Endodermal cell (in vitro differentiated cells): ENCODE measurements around the gene RHBG. TPM values are rescaled to one million over a fixed set of nuclear protein-coding genes. Genes with fewer than 3 reads are reported as not detected.

Experiments used
- DNase-seq: peaks from one replicate; pipeline ENCODE4 v3.0.0-alpha.2; 2017
- H3K27ac ChIP-seq: 2 replicates; pipeline ENCODE4 v1.5.1; 2013; ENCODE audit warnings: mild to moderate bottlenecking, low read depth, low read length, moderate library complexity
- H3K27me3 ChIP-seq: 2 replicates; pipeline ENCODE4 v1.6.1; 2013; ENCODE audit warnings: mild to moderate bottlenecking, low read length, moderate library complexity; ENCODE audit not compliant: insufficient read depth, control insufficient read depth, poor library complexity, severe bottlenecking
- H3K36me3 ChIP-seq: 2 replicates; pipeline ENCODE4 v1.7.0; 2013; ENCODE audit warnings: mild to moderate bottlenecking, low read length, moderate library complexity; ENCODE audit not compliant: control insufficient read depth, insufficient read depth
- H3K4me1 ChIP-seq: one replicate; pipeline ENCODE4 v1.7.0; 2013; ENCODE audit warnings: low read length; ENCODE audit not compliant: control insufficient read depth, insufficient read depth
- H3K4me3 ChIP-seq: 2 replicates; pipeline ENCODE4 v1.5.1; 2013; ENCODE audit warnings: mild to moderate bottlenecking, low read length, moderate library complexity
- H3K9ac ChIP-seq: 2 replicates; pipeline ENCODE4 v1.6.1; 2013; ENCODE audit warnings: mild to moderate bottlenecking, low read length, moderate library complexity; ENCODE audit not compliant: poor library complexity, severe bottlenecking; ENCODE audit errors: extremely low read depth
- H3K9me3 ChIP-seq: 2 replicates; pipeline ENCODE4 v1.6.1; 2013; ENCODE audit warnings: mild to moderate bottlenecking, low read length, moderate library complexity; ENCODE audit not compliant: control insufficient read depth
- H3K27ac Mint-ChIP-seq: 2 replicates; pipeline ENCODE4 v1.8.0; 2020; ENCODE audit warnings: mixed read lengths
- H3K27me3 Mint-ChIP-seq: 2 replicates; pipeline ENCODE4 v1.8.0; 2021; ENCODE audit warnings: mild to moderate bottlenecking, mixed read lengths; ENCODE audit not compliant: insufficient read depth
- H3K36me3 Mint-ChIP-seq: 2 replicates; pipeline ENCODE4 v1.8.0; 2020; ENCODE audit warnings: low read depth, mixed read lengths
- H3K4me1 Mint-ChIP-seq: 2 replicates; pipeline ENCODE4 v1.8.0; 2020; ENCODE audit warnings: mixed read lengths
- H3K4me3 Mint-ChIP-seq: 2 replicates; pipeline ENCODE4 v1.8.0; 2020; ENCODE audit warnings: mild to moderate bottlenecking, moderate library complexity, mixed read lengths
- H3K9me3 Mint-ChIP-seq: 2 replicates; pipeline ENCODE4 v1.8.0; 2020; ENCODE audit warnings: mild to moderate bottlenecking, mixed read lengths
- CTCF ChIP-seq: fragments of 200-600 bp; sonication (generic); conservative IDR thresholded peaks from 2 replicates; pipeline ENCODE4 v1.5.0; 2021; ENCODE audit warnings: antibody characterized with exemption, mild to moderate bottlenecking
- WGBS, 2 experiments: methylation state at CpG; one replicate each; pipeline versions ENCODE4 v1.1.5 to v1.1.7; 2013; ENCODE audit warnings: missing lambda C conversion rate in 2 of 2, mixed read lengths in 1 of 2; ENCODE audit not compliant: insufficient coverage in 1 of 2, insufficient read length in 1 of 2; 5-methylcytosine and 5-hydroxymethylcytosine counted together
- total RNA-seq, 2 donors: library from RNA; stranded (reverse); fragmentation: NEBNext Ultra II Directional in 1 of 2; extraction: Animal tissue kit (Norgen Biotek cat#: 25700) in 1 of 2; gene quantifications; 2 replicates in 1 of 2; 3 replicates in 1 of 2; pipeline ENCODE4 v1.2.1, GENCODE V29; 2021

RHBG gene
- total RNA-seq, 2 donors from 2014 or later, result 3.9 to 4.0 TPM

GRCh38 chr1:156412653-156413321 is 43.8 kb downstream of the RHBG start:
- Mint-ChIP-seq H3K27ac (no peak overlapping the region), H3K36me3 (peaks cover 8% of the 10 kb centered on the region), H3K4me3 (no peak overlapping the region), H3K27me3 (peaks cover 16% of the 10 kb centered on the region), H3K4me1 (no peaks in the 10 kb centered on the region), H3K9me3 (no peaks in the 10 kb centered on the region)
- Histone ChIP-seq H3K9ac (no peak overlapping the region), H3K36me3 (peaks cover 11% of the 10 kb centered on the region), H3K4me3 (no peak overlapping the region), H3K27me3 (peaks cover 26% of the 10 kb centered on the region), H3K9me3 (no peaks in the 10 kb centered on the region), H3K4me1 (no peaks in the 10 kb centered on the region), H3K27ac (no peak overlapping the region)
- no peak for DNase-seq
- TF ChIP-seq CTCF, result no peak
- WGBS, 2 experiments, result 91 to 95% methylated on average over 4 to 10 of the region's 10 CpGs

GRCh38 chr1:156413391-156414246 is 44.6 kb downstream of the RHBG start:
- no peaks in the 10 kb centered on the region for H3K4me1 Mint-ChIP-seq
- H3K9me3 Mint-ChIP-seq, result no peaks in the 10 kb centered on the region
- H3K4me3 Mint-ChIP-seq, result no peak overlapping the region
- 85 to 89% methylated on average over 8 to 9 of the region's 10 CpGs for WGBS, 2 experiments
- H3K4me3 ChIP-seq, result no peak overlapping the region
- H3K9ac ChIP-seq, result no peak overlapping the region
- peak; percentile 52 for DNase-seq
- peaks cover 20% of the 10 kb centered on the region for H3K27me3 Mint-ChIP-seq
- H3K27ac ChIP-seq, result no peak overlapping the region
- peaks cover 8% of the 10 kb centered on the region for H3K36me3 Mint-ChIP-seq
- TF ChIP-seq CTCF, result no peak
- no peaks in the 10 kb centered on the region for H3K4me1 ChIP-seq
- peaks cover 12% of the 10 kb centered on the region for H3K36me3 ChIP-seq
- H3K27me3 ChIP-seq, result peaks cover 33% of the 10 kb centered on the region
- H3K27ac Mint-ChIP-seq, result no peak overlapping the region
- H3K9me3 ChIP-seq, result no peaks in the 10 kb centered on the region

- no peak overlapping the region for H3K4me3 ChIP-seq
- TF ChIP-seq CTCF, result no peak
- no peak overlapping the region for H3K9ac ChIP-seq
- peaks cover 9% of the 10 kb centered on the region for H3K4me1 Mint-ChIP-seq
- H3K9me3 ChIP-seq, result no peaks in the 10 kb centered on the region
- H3K36me3 Mint-ChIP-seq, result peaks cover 8% of the 10 kb centered on the region
- no peak overlapping the region for H3K4me3 Mint-ChIP-seq
- DNase-seq, result peak; percentile 88
- WGBS, 2 experiments, result 42 to 75% methylated on average over 1 to 8 of the region's 8 CpGs
- H3K27me3 Mint-ChIP-seq, result peaks cover 28% of the 10 kb centered on the region
- no peak overlapping the region for H3K27ac ChIP-seq
- H3K9me3 Mint-ChIP-seq, result no peaks in the 10 kb centered on the region
- H3K27me3 ChIP-seq, result peaks cover 43% of the 10 kb centered on the region
- no peaks in the 10 kb centered on the region for H3K4me1 ChIP-seq
- H3K27ac Mint-ChIP-seq, result no peak overlapping the region
- H3K36me3 ChIP-seq, result peaks cover 12% of the 10 kb centered on the region
Measured at GRCh38 chr1:156414461-156415064, 45.6 kb downstream of the RHBG start.
